ENCODE results near the gene CD86. TPM values are rescaled to one million over a fixed set of nuclear protein-coding genes. Genes with fewer than 3 reads are reported as not detected.

The CD86 gene
- total RNA-seq, 3 donors from 2014 or later, result 3.7 to 5.8 (median 5.1) TPM

GRCh38 chr3:122078235-122078935 is 23.2 kb downstream of the CD86 start:
- H3K9me3 ChIP-seq, result no peaks in the 10 kb centered on the region
- no peaks in the 10 kb centered on the region for H3K4me1 ChIP-seq (ENCODE audit: low read depth)
- no peak for DNase-seq
- no peak for ATAC-seq
- intact Hi-C loops (cut with DNase I, micrococcal nuclease), result no loop called here
- TF ChIP-seq CTCF (IDR thresholded peaks at IDR 0.05), result no peak
- no peaks in the 10 kb centered on the region for H3K36me3 ChIP-seq (ENCODE audit: low read depth)
- H3K4me3 ChIP-seq, result no peak overlapping the region

- intact Hi-C loops (cut with DNase I, micrococcal nuclease), result no loop called here
- no peaks in the 10 kb centered on the region for H3K9me3 ChIP-seq
- no peak for DNase-seq
- no peak overlapping the region for H3K4me3 ChIP-seq
- TF ChIP-seq CTCF (IDR thresholded peaks at IDR 0.05), result no peak
- ATAC-seq, result no peak
- H3K4me1 ChIP-seq (ENCODE audit: low read depth), result no peaks in the 10 kb centered on the region
- H3K36me3 ChIP-seq (ENCODE audit: low read depth), result no peaks in the 10 kb centered on the region
Measured at GRCh38 chr3:122079524-122080206, 24.5 kb downstream of the CD86 start.

GRCh38 chr3:122080207-122080587 is 25.0 kb downstream of the CD86 start:
- intact Hi-C loops (cut with DNase I, micrococcal nuclease), result no loop called here
- no peak for TF ChIP-seq CTCF (IDR thresholded peaks at IDR 0.05)

GRCh38 chr3:122081543-122082247 is 26.5 kb downstream of the CD86 start:
- H3K4me1 ChIP-seq (ENCODE audit: low read depth), result no peaks in the 10 kb centered on the region
- H3K4me3 ChIP-seq, result no peak overlapping the region
- ATAC-seq (no peak), DNase-seq (no peak)
- H3K9me3 ChIP-seq, result no peaks in the 10 kb centered on the region
- no peaks in the 10 kb centered on the region for H3K36me3 ChIP-seq (ENCODE audit: low read depth)
- intact Hi-C loops (cut with DNase I, micrococcal nuclease), result no loop called here
- no peak for TF ChIP-seq CTCF (IDR thresholded peaks at IDR 0.05)

More at GRCh38 chr3:122080207-122080587, 25.0 kb downstream of the CD86 start:
- DNase-seq (no peak), ATAC-seq (no peak)
- no peaks in the 10 kb centered on the region for H3K36me3 ChIP-seq (ENCODE audit: low read depth)
- H3K4me1 ChIP-seq (ENCODE audit: low read depth), result no peaks in the 10 kb centered on the region
- H3K9me3 ChIP-seq, result no peaks in the 10 kb centered on the region
- no peak overlapping the region for H3K4me3 ChIP-seq

GRCh38 chr3:122082357-122082756 is 27.2 kb downstream of the CD86 start:
- no peaks in the 10 kb centered on the region for H3K36me3 ChIP-seq (ENCODE audit: low read depth)
- intact Hi-C loops (cut with DNase I, micrococcal nuclease), result no loop called here
- H3K4me1 ChIP-seq (ENCODE audit: low read depth), result no peaks in the 10 kb centered on the region
- DNase-seq, result no peak
- ATAC-seq, result no peak
- TF ChIP-seq CTCF (IDR thresholded peaks at IDR 0.05), result no peak
- H3K9me3 ChIP-seq, result no peaks in the 10 kb centered on the region
- no peak overlapping the region for H3K4me3 ChIP-seq
